HG03196 (cell line): ENCODE measurements around the gene COL6A5.

ENCODE experiments used
- ATAC-seq: cut with Tn5 transposase; IDR thresholded peaks from one replicate; pipeline ENCODE4 v1.9.1; 2021; ENCODE audit not compliant: unreplicated experiment

Gene COL6A5

DNA sequence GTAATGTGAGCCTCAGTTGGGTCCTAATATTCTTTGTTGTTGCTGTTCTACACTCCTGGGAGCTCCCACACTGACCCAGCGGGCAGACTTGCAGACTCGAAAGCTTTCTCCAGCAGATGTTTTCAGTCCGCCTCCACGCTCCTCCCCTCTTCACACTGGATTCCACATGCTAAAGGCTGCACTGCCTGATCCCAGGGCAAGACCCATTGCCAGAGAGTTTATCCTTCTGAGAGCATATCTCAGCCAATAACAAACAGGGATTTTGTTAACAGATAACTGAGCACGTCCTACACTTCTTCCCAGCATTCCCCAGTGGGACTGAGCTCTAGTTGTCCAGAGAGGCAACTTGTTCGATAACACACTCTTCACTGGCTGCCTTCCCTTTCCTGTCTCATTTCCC is 163.5 kb downstream of the COL6A5 start:
- ATAC-seq: no peak

DNA sequence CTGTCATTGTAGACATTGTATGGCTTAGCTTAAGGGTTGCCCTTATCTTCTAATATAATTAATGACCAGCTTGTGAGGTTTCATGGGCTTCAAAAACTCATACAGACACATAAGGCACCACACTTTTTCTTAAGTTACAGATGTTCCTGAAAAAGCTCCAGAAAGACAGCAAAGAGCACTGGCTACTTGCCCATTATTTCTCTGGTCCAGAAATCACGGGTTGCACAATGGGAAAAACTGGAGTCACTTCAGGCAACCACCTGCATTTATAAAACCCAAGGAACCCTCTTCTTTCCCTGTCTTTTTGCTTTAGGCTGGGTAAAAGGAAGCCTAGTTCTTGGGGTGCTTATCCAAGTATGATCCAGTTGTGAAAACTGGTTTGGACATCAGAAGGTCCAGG is 169.2 kb downstream of the COL6A5 start:
- no peak for ATAC-seq

DNA sequence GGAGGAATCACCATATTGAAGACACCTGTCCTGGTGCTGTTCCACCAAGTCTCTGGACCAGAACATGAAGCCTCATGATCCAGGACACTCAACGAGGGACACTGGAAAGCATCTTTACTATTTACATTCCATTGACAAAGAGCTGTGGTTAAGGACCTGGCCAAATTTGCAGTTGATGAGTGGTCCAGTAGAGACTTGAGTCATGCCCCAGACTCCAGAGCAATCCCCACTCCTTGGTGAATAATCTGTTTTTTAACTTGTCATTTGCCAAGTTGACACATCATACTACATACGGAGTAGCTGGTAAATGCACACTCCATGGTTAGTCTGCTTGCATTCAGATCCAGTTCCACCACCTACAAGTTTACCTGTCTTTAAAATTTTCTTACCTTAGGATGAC is 170.3 kb downstream of the COL6A5 start:
- ATAC-seq: no peak

DNA sequence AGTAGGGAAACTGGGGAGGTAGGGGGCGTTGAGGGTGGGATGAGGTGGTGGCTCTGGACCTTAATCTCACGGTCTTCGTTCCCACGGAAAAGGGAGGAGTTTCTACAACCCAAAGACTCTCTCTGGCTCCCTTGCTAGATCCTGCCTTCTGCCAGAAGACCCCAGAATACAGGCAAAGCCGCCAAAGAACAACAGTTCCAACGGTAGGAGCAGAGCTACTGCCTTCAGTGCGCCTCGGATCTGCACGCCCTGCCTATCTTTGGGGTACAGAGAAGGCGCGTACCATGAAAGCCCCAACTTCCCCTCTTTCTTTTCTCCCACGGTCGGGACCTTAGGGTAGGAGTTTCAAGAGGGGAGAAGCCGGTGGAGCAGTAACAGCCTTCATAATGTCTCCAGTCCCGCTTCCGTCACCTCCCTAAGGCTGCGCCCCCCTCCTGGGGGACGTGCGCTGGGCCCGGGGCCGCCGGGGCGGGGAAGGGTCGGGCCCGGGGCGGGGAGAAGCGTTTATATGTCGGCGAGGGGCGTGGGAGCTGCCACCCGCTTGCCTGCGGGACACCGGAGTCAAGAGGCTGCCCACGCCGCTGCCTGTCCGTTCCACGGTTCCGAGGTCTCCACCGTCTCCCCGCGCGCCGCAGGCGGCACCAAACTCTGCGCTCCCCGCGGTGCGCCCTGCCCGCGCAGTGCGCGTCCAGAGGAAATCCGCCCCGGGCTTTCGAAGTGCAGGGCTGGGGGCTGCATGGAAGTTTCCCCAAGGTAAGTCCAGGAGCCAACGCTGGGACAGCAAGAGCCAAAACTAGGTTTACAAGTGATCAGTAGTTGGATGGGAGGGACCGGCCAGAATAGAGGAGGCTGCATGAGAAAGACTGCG is 171.4 kb downstream of the COL6A5 start, which contains the start of gene COL6A6:
TSS of gene COL6A6 (plus strand) at position 533 of the 868 bp plus-strand sequence. CDS start 43,188 bp downstream, outside the sequence.
- no peak for ATAC-seq

DNA sequence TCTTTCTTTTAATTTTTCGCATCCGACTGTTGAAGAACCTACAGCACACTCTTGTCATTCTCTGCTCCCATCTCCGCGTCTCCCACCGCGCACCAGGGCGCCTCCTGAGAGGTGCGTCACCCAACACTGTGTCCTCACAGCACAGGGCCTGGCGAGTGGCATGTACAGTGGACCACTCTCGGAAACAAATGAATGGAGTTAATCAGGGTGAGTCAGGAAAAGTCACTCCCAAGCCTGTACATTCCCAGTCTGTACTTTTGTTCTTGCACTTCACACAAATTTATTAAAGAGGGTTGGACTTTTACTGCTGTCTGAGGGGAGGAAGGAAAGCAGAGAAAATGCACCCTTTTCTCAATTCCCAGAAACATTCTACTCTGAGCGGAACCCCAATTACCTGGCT is 172.1 kb downstream of the COL6A5 start:
- no peak for ATAC-seq

DNA sequence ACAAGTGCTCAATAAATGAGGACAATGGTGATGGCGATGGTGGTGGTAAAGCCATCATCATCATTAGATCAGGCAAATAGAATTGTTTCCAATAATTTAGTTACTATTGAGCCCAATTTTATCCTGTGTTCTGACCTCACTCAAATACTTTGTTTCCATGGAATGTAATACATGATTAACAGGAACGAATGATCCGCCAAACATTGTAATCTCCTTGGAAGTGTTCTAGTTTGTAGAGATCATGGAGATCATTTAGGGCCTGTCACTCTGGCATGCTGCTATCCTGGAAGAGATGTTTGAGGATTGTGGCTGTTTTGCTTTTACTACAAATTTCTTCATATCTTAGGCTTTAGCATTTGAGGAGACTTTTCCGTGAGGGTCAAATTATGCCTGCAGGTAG is 174.3 kb downstream of the COL6A5 start:
- no peak for ATAC-seq

DNA sequence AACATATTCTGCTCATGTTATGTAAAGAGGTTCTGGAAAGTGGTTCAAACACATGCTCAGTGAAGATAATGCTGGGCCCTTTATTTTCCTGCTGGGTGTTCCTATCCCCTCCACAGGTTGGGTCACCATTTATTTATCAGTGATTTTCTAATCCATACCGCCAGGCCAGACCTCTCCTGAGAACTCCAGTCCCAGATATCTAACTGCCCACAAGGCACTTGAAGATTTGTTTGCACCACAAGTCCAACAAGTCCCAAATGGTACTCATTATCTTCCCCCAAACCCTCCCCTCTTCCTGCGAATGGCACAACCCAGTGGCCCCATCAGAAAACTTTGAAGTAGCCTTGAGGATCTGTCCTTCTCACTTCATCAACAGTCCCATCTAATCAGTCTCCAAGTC is 176.9 kb downstream of the COL6A5 start:
- no peak for ATAC-seq

DNA sequence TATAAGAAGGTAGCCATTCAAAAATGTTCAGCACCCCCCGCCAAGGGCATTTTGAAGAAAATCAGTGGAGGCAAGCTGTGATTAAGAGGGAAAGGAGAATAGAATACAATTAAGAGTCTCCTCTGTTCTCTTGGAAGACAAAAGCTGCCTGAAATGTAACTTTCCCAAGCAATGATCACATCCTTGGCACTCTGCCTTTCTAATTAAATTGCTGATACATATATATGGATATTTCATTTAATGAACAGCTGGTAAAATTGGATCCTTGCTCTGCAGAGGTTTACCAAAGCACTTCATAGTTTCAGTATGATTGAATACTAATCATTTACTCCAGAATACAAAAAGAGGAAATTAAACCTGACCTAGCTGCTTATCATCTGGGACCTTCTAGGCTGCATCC is 182.0 kb downstream of the COL6A5 start:
- no peak for ATAC-seq

DNA sequence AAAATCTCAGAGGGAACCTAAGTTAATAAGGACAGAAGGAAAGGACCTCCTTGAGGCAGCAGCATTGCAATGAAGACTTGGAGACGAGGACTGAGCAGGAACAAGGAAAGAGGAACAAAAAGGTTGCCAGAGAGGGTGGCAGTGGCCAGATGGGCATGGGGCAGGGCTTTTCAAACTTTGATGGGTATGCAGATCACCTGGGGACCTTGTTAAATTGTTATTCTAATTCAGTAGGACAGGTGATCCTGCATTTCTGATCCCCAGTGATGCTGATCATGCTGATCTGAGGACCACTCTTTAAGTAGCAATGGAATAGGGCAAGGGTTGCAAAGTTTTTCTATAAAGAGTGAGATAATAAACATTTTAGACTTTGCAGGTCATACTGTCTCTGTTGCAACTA is 182.6 kb downstream of the COL6A5 start:
- ATAC-seq: no peak

DNA sequence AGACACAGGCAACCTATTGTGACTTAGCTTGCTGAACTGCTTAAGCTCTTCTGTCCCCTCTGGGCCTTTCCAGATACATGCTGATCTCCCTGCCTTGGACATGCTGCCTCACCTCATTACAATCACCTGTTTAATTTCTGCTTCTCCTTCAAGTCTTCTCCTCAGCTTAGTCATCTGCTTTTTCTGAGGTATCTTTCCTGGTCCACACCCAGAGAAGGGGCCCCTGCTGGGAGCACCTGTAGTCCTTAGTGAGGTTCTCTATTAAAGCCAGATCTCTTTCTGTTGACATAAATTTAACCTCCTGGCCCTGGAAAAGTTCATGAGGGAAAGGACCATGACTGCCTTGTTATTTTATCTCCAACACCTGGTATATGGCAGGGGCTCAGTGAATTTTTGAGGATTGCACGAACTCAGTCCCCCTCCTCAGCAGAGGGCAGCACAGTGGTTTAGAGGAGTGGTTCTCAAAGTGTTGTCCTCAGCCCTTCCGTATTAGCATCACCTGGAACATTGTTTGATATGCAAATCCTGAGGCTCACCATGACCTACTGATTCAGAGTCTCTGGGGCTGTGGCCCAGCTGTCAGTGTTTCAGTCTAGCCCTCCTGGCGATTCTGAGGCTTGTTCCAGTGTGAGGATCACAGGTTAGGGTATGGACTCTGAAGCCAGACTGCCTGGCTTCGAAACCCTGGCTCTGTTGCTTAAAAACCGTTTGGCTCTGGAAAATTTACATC is 184.2 kb downstream of the COL6A5 start:
- no peak for ATAC-seq

DNA sequence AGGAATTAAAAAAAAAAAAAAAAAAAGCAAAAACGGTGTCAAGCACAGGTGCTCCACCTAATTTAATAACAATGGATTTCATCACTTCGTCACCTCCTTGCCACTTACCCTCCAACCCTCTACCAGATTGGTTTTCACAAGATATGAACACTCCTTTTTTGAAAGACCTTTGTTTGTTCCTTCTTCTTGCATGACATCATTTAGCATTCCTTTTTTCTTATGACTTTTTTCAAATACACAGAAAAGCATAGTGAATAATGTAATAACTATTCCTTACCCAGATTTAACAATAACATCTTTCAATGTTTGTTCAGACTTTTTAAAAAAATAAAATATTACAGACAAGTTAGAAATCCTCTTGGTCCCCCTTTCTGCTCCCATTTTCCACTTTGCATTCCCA is 187.8 kb downstream of the COL6A5 start:
- no peak for ATAC-seq
